ENCODE measurements around the gene DMKN.
A peak's percentile ranks its signal among the peaks of the same experiment; 100 is the strongest.

DMKN gene

GRCh38 chr19:35554076-35554475 is 40.6 kb upstream of the DMKN start:
- H3K9me3 Mint-ChIP-seq (ENCODE audit: low read depth): no peaks in the 10 kb centered on the region
- H3K4me1 Mint-ChIP-seq (ENCODE audit: low read depth): peaks cover 14% of the 10 kb centered on the region
- H3K36me3 Mint-ChIP-seq: peaks cover 3% of the 10 kb centered on the region
- H3K27me3 Mint-ChIP-seq: peaks cover 3% of the 10 kb centered on the region
- H3K27ac Mint-ChIP-seq: no peak overlapping the region
- no peak overlapping the region for H3K4me3 Mint-ChIP-seq

- Mint-ChIP-seq H3K9me3 (ENCODE audit: low read depth) (no peaks in the 10 kb centered on the region), H3K36me3 (peaks cover 4% of the 10 kb centered on the region), H3K27me3 (no peaks in the 10 kb centered on the region), H3K4me3 (no peak overlapping the region), H3K27ac (no peak overlapping the region), H3K4me1 (ENCODE audit: low read depth) (peaks cover 14% of the 10 kb centered on the region)
These were observed 40.0 kb upstream of the DMKN start for GRCh38 chr19:35553385-35554000.

GRCh38 chr19:35552534-35553384 is 39.3 kb upstream of the DMKN start:
- no peaks in the 10 kb centered on the region for H3K27me3 Mint-ChIP-seq

GRCh38 chr19:35551091-35551810 is 37.8 kb upstream of the DMKN start:
- no peak overlapping the region for H3K4me3 Mint-ChIP-seq
- no peaks in the 10 kb centered on the region for H3K9me3 Mint-ChIP-seq (ENCODE audit: low read depth)
- H3K36me3 Mint-ChIP-seq: peaks cover 4% of the 10 kb centered on the region
- no peaks in the 10 kb centered on the region for H3K27me3 Mint-ChIP-seq
- no peak overlapping the region for H3K27ac Mint-ChIP-seq
- H3K4me1 Mint-ChIP-seq (ENCODE audit: low read depth): peaks cover 26% of the 10 kb centered on the region

More at GRCh38 chr19:35552534-35553384, 39.3 kb upstream of the DMKN start:
- H3K9me3 Mint-ChIP-seq (ENCODE audit: low read depth): no peaks in the 10 kb centered on the region
- H3K4me1 Mint-ChIP-seq (ENCODE audit: low read depth): peaks cover 16% of the 10 kb centered on the region
- no peak overlapping the region for H3K4me3 Mint-ChIP-seq
- no peak overlapping the region for H3K27ac Mint-ChIP-seq
- peaks cover 4% of the 10 kb centered on the region for H3K36me3 Mint-ChIP-seq

GRCh38 chr19:35549879-35550523 is 36.6 kb upstream of the DMKN start:
- Mint-ChIP-seq H3K27ac (no peak overlapping the region), H3K27me3 (no peaks in the 10 kb centered on the region), H3K36me3 (peaks cover 4% of the 10 kb centered on the region), H3K4me1 (ENCODE audit: low read depth) (peaks cover 29% of the 10 kb centered on the region), H3K4me3 (no peak overlapping the region), H3K9me3 (ENCODE audit: low read depth) (no peaks in the 10 kb centered on the region)

GRCh38 chr19:35549174-35549788 is 35.8 kb upstream of the DMKN start:
- Mint-ChIP-seq H3K27ac (no peak overlapping the region), H3K36me3 (peaks cover 4% of the 10 kb centered on the region), H3K27me3 (no peaks in the 10 kb centered on the region), H3K4me3 (peak overlapping the region; percentile 59), H3K9me3 (ENCODE audit: low read depth) (no peaks in the 10 kb centered on the region), H3K4me1 (ENCODE audit: low read depth) (peaks cover 36% of the 10 kb centered on the region)

- Mint-ChIP-seq H3K4me1 (ENCODE audit: low read depth) (peaks cover 36% of the 10 kb centered on the region), H3K36me3 (peaks cover 4% of the 10 kb centered on the region), H3K4me3 (peak overlapping the region; percentile 93), H3K27me3 (no peaks in the 10 kb centered on the region), H3K9me3 (ENCODE audit: low read depth) (no peaks in the 10 kb centered on the region), H3K27ac (peak overlapping the region; percentile 96)
These were observed 33.1 kb upstream of the DMKN start for GRCh38 chr19:35546532-35546931.

GRCh38 chr19:35545855-35546381 is 32.5 kb upstream of the DMKN start:
- Mint-ChIP-seq H3K36me3 (peaks cover 4% of the 10 kb centered on the region), H3K27ac (peak overlapping the region; percentile 96), H3K4me3 (peak overlapping the region; percentile 93), H3K4me1 (ENCODE audit: low read depth) (peaks cover 36% of the 10 kb centered on the region), H3K9me3 (ENCODE audit: low read depth) (no peaks in the 10 kb centered on the region), H3K27me3 (no peaks in the 10 kb centered on the region)

GRCh38 chr19:35545001-35545854 is 31.8 kb upstream of the DMKN start, which contains the start of gene TMEM147:
TMEM147 (plus strand) TSS chr19:35545626; CDS start chr19:35545740, 114 bp downstream.
- H3K9me3 Mint-ChIP-seq (ENCODE audit: low read depth): no peaks in the 10 kb centered on the region
- H3K27ac Mint-ChIP-seq: peak within 1 kb of the TSS; percentile 96
- peak within 1 kb of the TSS; percentile 97 for H3K4me3 Mint-ChIP-seq
- H3K27me3 Mint-ChIP-seq: no peaks in the 10 kb centered on the region
- H3K36me3 Mint-ChIP-seq: peaks cover 4% of the 10 kb centered on the region
- peaks cover 36% of the 10 kb centered on the region for H3K4me1 Mint-ChIP-seq (ENCODE audit: low read depth)

GRCh38 chr19:35544110-35544802 is 30.8 kb upstream of the DMKN start:
- no peaks in the 10 kb centered on the region for H3K9me3 Mint-ChIP-seq (ENCODE audit: low read depth)
- peak overlapping the region; percentile 93 for H3K27ac Mint-ChIP-seq
- peaks cover 34% of the 10 kb centered on the region for H3K4me1 Mint-ChIP-seq (ENCODE audit: low read depth)
- no peaks in the 10 kb centered on the region for H3K27me3 Mint-ChIP-seq
- peaks cover 3% of the 10 kb centered on the region for H3K36me3 Mint-ChIP-seq
- peak overlapping the region; percentile 97 for H3K4me3 Mint-ChIP-seq

GRCh38 chr19:35543280-35544109 is 30.0 kb upstream of the DMKN start:
- H3K9me3 Mint-ChIP-seq (ENCODE audit: low read depth): no peaks in the 10 kb centered on the region
- H3K4me3 Mint-ChIP-seq: peak overlapping the region; percentile 97
- H3K36me3 Mint-ChIP-seq: no peaks in the 10 kb centered on the region
- H3K27me3 Mint-ChIP-seq: no peaks in the 10 kb centered on the region
- no peak overlapping the region for H3K27ac Mint-ChIP-seq
- peaks cover 28% of the 10 kb centered on the region for H3K4me1 Mint-ChIP-seq (ENCODE audit: low read depth)

GRCh38 chr19:35542209-35542608 is 28.8 kb upstream of the DMKN start:
- H3K36me3 Mint-ChIP-seq: no peaks in the 10 kb centered on the region
- no peak overlapping the region for H3K27ac Mint-ChIP-seq
- H3K9me3 Mint-ChIP-seq (ENCODE audit: low read depth): no peaks in the 10 kb centered on the region
- H3K4me1 Mint-ChIP-seq (ENCODE audit: low read depth): peaks cover 20% of the 10 kb centered on the region
- H3K4me3 Mint-ChIP-seq: no peak overlapping the region
- H3K27me3 Mint-ChIP-seq: no peaks in the 10 kb centered on the region
